GM23338 (cell line): ENCODE measurements around the gene ANKRD34B. TPM values are rescaled to one million over a fixed set of nuclear protein-coding genes. Genes with fewer than 3 reads are reported as not detected.

Experiments used
- ATAC-seq: fragments of 200-7000 bp; cut with Tn5 transposase; 3 replicates; pipeline ENCODE4 v1.9.1; 2020
- DNase-seq: peaks from one replicate; pipeline ENCODE4 v3.0.0-alpha.2; 2015; ENCODE audit warnings: low spot score
- H2AFZ ChIP-seq: fragments of 200-600 bp; sonication (generic); 2 replicates; pipeline ENCODE4 v1.8.0; 2016; ENCODE audit warnings: antibody characterized with exemption, mild to moderate bottlenecking, moderate library complexity
- H3F3A ChIP-seq: fragments of 200-600 bp; sonication (generic); replicated peaks from 2 replicates; pipeline ENCODE4 v1.8.0; 2017; ENCODE audit warnings: antibody characterized with exemption, mixed run types, low read depth
- H3K27ac ChIP-seq: fragments of 200-600 bp; sonication (generic); 2 replicates; pipeline ENCODE4 v1.6.1; 2016; ENCODE audit warnings: low read depth
- H3K27me3 ChIP-seq: fragments of 200-600 bp; sonication (generic); 2 replicates; pipeline ENCODE4 v1.8.0; 2016; ENCODE audit warnings: mild to moderate bottlenecking, mixed run types, moderate library complexity; ENCODE audit not compliant: insufficient read depth
- H3K36me3 ChIP-seq: fragments of 200-600 bp; sonication (generic); 2 replicates; pipeline ENCODE4 v1.8.0; 2016; ENCODE audit warnings: mild to moderate bottlenecking; ENCODE audit not compliant: insufficient read depth
- H3K4me1 ChIP-seq: fragments of 200-600 bp; sonication (generic); 2 replicates; pipeline ENCODE4 v1.8.0; 2016; ENCODE audit warnings: mild to moderate bottlenecking, moderate library complexity; ENCODE audit not compliant: insufficient read depth
- H3K4me2 ChIP-seq: fragments of 200-600 bp; sonication (generic); 2 replicates; pipeline ENCODE4 v1.7.1; 2017; ENCODE audit warnings: mixed run types
- H3K4me3 ChIP-seq: fragments of 200-600 bp; sonication (generic); 2 replicates; pipeline ENCODE4 v1.6.1; 2016; ENCODE audit warnings: mixed run types
- H3K79me2 ChIP-seq: fragments of 200-600 bp; sonication (generic); replicated peaks from 2 replicates; pipeline ENCODE4 v1.8.0; 2017; ENCODE audit warnings: mild to moderate bottlenecking; ENCODE audit not compliant: insufficient read depth
- H3K9me2 ChIP-seq: fragments of 200-600 bp; sonication (generic); 2 replicates; pipeline ENCODE4 v1.8.0; 2017; ENCODE audit not compliant: insufficient read depth
- H4K20me1 ChIP-seq: fragments of 200-600 bp; sonication (generic); replicated peaks from 2 replicates; pipeline ENCODE4 v1.8.0; 2017; ENCODE audit warnings: mild to moderate bottlenecking; ENCODE audit not compliant: insufficient read depth
- H3K27ac Mint-ChIP-seq: 2 replicates; pipeline ENCODE4 v1.8.0; 2020; ENCODE audit warnings: inconsistent platforms, mild to moderate bottlenecking, moderate library complexity, mixed read lengths
- H3K27me3 Mint-ChIP-seq: 3 replicates; pipeline ENCODE4 v1.8.0; 2022; ENCODE audit warnings: low read depth, mild to moderate bottlenecking, moderate library complexity, mixed read lengths, inconsistent platforms; ENCODE audit not compliant: insufficient read depth, poor library complexity
- H3K36me3 Mint-ChIP-seq: 3 replicates; pipeline ENCODE4 v1.8.0; 2021; ENCODE audit warnings: low read depth, mild to moderate bottlenecking, inconsistent platforms, moderate library complexity, mixed read lengths
- H3K4me1 Mint-ChIP-seq: 3 replicates; pipeline ENCODE4 v1.8.0; 2020; ENCODE audit warnings: mild to moderate bottlenecking, inconsistent platforms, mixed read lengths
- H3K4me3 Mint-ChIP-seq: 3 replicates; pipeline ENCODE4 v1.8.0; 2021; ENCODE audit warnings: moderate library complexity, mild to moderate bottlenecking, inconsistent platforms, mixed read lengths
- H3K9me3 Mint-ChIP-seq: 3 replicates; pipeline ENCODE4 v1.8.0; 2020; ENCODE audit warnings: moderate library complexity, mild to moderate bottlenecking, inconsistent platforms, mixed read lengths
- ETS1 ChIP-seq: IDR thresholded peaks from 2 replicates; pipeline ENCODE4 v1.6.1; 2016; ENCODE audit warnings: antibody characterized with exemption
- EZH2 ChIP-seq: fragments of 200-600 bp; sonication (generic); IDR thresholded peaks from one replicate; pipeline ENCODE4 v1.8.0; 2017; ENCODE audit warnings: antibody characterized with exemption, mild to moderate bottlenecking, low read depth; ENCODE audit not compliant: unreplicated experiment
- JUNB ChIP-seq: IDR thresholded peaks from one replicate; pipeline ENCODE4 v1.6.1; 2016; ENCODE audit warnings: antibody characterized with exemption; ENCODE audit not compliant: unreplicated experiment
- POLR2AphosphoS5 ChIP-seq: IDR thresholded peaks from 2 replicates; pipeline ENCODE4 v1.6.1; 2016; ENCODE audit warnings: antibody characterized with exemption, low read depth
- REST ChIP-seq: IDR thresholded peaks from one replicate; pipeline ENCODE4 v1.6.1; 2018; ENCODE audit warnings: antibody characterized with exemption; ENCODE audit not compliant: unreplicated experiment
- STAT1 ChIP-seq: IDR thresholded peaks from one replicate; pipeline ENCODE4 v1.6.1; 2016; ENCODE audit warnings: antibody characterized with exemption; ENCODE audit not compliant: unreplicated experiment
- ZNF114 ChIP-seq: fragments of 250-450 bp; sonication (Bioruptor Pico); IDR thresholded peaks from 2 replicates; pipeline ENCODE4 v1.5.0; 2020; ENCODE audit warnings: mild to moderate bottlenecking, moderate library complexity
- ZNF331 ChIP-seq: fragments of 250-450 bp; sonication (Bioruptor Pico); IDR thresholded peaks from 2 replicates; pipeline ENCODE4 v1.5.0; 2020; ENCODE audit warnings: low read depth, mild to moderate bottlenecking, moderate library complexity
- polyA plus RNA-seq: library from polyadenylated mRNA; unstranded; fragments of >200 nt; fragmentation: Nextera tagmentation; extraction: Ambion mirVana; gene quantifications from 2 replicates; pipeline ENCODE4 v1.2.1, GENCODE V29; 2016
- total RNA-seq: library from RNA; depleted of rRNA; stranded (reverse); fragments of >200 nt; shearing (Covaris generic); gene quantifications from 2 replicates; pipeline ENCODE4 v1.2.3, GENCODE V29; 2014
- TF ChIP-seq, protein P1 (sequence below), 2 experiments: fragments of 200-600 bp in 1 of 2; sonication (generic) in 1 of 2; conservative IDR thresholded peaks; 2 replicates each; pipeline versions ENCODE4 v1.5.1 to v1.6.1; 2016 to 2017; ENCODE audit warnings: antibody characterized with exemption in 2 of 2, low read depth in 2 of 2, mild to moderate bottlenecking in 2 of 2, moderate library complexity in 1 of 2

Gene ANKRD34B
- total and polyA plus RNA-seq, 2 experiments from 2014 or later, result 1.6 to 2.9 TPM

DNA sequence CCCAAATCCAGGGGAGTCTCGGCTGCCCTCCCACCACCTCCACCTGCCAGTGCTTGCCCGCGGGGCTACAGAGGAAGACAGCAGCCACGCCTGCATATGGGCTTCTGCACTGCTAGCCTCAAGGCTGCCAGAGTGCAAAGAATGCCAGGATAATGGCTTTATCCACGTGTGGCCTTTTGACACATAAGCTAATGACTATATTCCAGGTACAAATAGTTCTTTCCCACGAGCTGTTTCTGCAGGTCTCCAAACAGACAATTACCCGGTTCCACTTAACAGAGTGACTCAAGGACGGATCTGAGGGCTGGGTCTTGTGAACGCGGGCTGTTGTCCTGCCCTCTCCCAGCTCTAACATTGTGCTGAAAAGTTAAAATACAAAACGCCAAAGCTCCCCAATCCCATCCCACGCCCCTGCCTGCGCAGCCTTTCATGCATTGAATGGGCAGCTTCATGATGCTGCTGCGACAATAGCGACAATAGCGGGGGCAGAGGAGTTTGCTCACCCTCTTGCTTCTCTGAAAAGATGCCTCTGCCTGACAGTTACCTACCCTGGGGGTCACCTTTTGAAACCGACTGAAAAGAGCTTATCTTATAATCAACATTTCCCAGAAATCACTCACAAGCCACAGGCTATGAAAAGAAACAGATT lies 45.3 kb upstream of the ANKRD34B start:
- H3K27ac ChIP-seq, result no peak overlapping the region
- H3K9me2 ChIP-seq, result no peaks in the 10 kb centered on the region; the same call in 1 of the 2 replicates
- H2AFZ ChIP-seq, result peak overlapping the region; percentile 52; the same call in 1 of the 2 replicates
- peaks cover 1% of the 10 kb centered on the region for H3K27me3 Mint-ChIP-seq
- no peak overlapping the region for H3K4me3 Mint-ChIP-seq
- ATAC-seq (peak; percentile 45), DNase-seq (no peak)
- peak overlapping the region; percentile 20; the same call in 1 of the 2 replicates for H3K27ac Mint-ChIP-seq
- H3K4me1 Mint-ChIP-seq, result no peaks in the 10 kb centered on the region
- no peak for TF ChIP-seq ETS1
- TF ChIP-seq ZNF331 (CRISPR knock-in tag), result no peak
- TF ChIP-seq ZNF114, result no peak
- TF ChIP-seq, protein P1, sequence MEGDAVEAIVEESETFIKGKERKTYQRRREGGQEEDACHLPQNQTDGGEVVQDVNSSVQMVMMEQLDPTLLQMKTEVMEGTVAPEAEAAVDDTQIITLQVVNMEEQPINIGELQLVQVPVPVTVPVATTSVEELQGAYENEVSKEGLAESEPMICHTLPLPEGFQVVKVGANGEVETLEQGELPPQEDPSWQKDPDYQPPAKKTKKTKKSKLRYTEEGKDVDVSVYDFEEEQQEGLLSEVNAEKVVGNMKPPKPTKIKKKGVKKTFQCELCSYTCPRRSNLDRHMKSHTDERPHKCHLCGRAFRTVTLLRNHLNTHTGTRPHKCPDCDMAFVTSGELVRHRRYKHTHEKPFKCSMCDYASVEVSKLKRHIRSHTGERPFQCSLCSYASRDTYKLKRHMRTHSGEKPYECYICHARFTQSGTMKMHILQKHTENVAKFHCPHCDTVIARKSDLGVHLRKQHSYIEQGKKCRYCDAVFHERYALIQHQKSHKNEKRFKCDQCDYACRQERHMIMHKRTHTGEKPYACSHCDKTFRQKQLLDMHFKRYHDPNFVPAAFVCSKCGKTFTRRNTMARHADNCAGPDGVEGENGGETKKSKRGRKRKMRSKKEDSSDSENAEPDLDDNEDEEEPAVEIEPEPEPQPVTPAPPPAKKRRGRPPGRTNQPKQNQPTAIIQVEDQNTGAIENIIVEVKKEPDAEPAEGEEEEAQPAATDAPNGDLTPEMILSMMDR (conservative IDR thresholded peaks at IDR 0.05; ENCODE audit: low read depth in 2 of 2), result no peak
- no peak for TF ChIP-seq EZH2
- TF ChIP-seq POLR2AphosphoS5, result no peak
- TF ChIP-seq JUNB, result no peak
- no peak for TF ChIP-seq REST
- TF ChIP-seq STAT1, result no peak
- H3K27me3 ChIP-seq, result no peaks in the 10 kb centered on the region
- no peaks in the 10 kb centered on the region for H3K4me1 ChIP-seq
- no peaks in the 10 kb centered on the region for H3K79me2 ChIP-seq
- H3K36me3 ChIP-seq, result no peaks in the 10 kb centered on the region
- no peaks in the 10 kb centered on the region for H3K9me3 Mint-ChIP-seq
- no peaks in the 10 kb centered on the region for H4K20me1 ChIP-seq
- no peak overlapping the region for H3K4me2 ChIP-seq
- no peaks in the 10 kb centered on the region for H3F3A ChIP-seq
- H3K36me3 Mint-ChIP-seq, result no peaks in the 10 kb centered on the region
- H3K4me3 ChIP-seq, result no peak overlapping the region
